Keratinocyte (primary cell): ENCODE data around the gene TMEM267.

ENCODE experiments used
- EZH2 ChIP-seq: IDR thresholded peaks from one replicate; pipeline ENCODE4 v1.6.1; 2012; ENCODE audit warnings: inconsistent platforms, mild to moderate bottlenecking, low read length, moderate library complexity
- TF ChIP-seq, protein P1 (sequence below), 3 experiments: IDR thresholded peaks in 1 of 3; conservative IDR thresholded peaks in 1 of 3; optimal IDR thresholded peaks in 1 of 3; 2 replicates in 2 of 3; 3 replicates in 1 of 3; pipeline versions ENCODE3 to v1.5.1; 2011; ENCODE audit warnings: low read length in 3 of 3, mild to moderate bottlenecking in 3 of 3, moderate library complexity in 2 of 3, control low read depth in 1 of 3, inconsistent platforms in 1 of 3; ENCODE audit not compliant: insufficient read depth in 2 of 3; ENCODE audit errors: extremely low read depth in 1 of 3

GRCh38 chr5:43485406-43485805, 1.7 kb upstream of the TMEM267 start:
- TF ChIP-seq, protein P1, sequence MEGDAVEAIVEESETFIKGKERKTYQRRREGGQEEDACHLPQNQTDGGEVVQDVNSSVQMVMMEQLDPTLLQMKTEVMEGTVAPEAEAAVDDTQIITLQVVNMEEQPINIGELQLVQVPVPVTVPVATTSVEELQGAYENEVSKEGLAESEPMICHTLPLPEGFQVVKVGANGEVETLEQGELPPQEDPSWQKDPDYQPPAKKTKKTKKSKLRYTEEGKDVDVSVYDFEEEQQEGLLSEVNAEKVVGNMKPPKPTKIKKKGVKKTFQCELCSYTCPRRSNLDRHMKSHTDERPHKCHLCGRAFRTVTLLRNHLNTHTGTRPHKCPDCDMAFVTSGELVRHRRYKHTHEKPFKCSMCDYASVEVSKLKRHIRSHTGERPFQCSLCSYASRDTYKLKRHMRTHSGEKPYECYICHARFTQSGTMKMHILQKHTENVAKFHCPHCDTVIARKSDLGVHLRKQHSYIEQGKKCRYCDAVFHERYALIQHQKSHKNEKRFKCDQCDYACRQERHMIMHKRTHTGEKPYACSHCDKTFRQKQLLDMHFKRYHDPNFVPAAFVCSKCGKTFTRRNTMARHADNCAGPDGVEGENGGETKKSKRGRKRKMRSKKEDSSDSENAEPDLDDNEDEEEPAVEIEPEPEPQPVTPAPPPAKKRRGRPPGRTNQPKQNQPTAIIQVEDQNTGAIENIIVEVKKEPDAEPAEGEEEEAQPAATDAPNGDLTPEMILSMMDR (optimal IDR thresholded peaks at IDR 0.05 in 1 of 3, IDR thresholded peaks at IDR 0.05 in 1 of 3, conservative IDR thresholded peaks at IDR 0.05 in 1 of 3; ENCODE audit: extremely low read depth in 1 of 3, insufficient read depth in 2 of 3, low read length in 3 of 3), result no peak
- no peak for TF ChIP-seq EZH2
